Stomach (tissue), 9 donors: Measurements from ENCODE around the gene BIN1. TPM values are rescaled to one million over a fixed set of nuclear protein-coding genes. Genes with fewer than 3 reads are reported as not detected.
A peak's percentile ranks its signal among the peaks of the same experiment; 100 is the strongest.

Experiments
- DNase-seq, 2 donors: peaks; one replicate each; pipeline versions ENCODE4 v3.0.0 to v3.0.0-alpha.2; 2013 to 2019
- H3K27ac ChIP-seq, 5 donors: fragments of 200-600 bp in 4 of 5; sonication (generic) in 4 of 5; one replicate each; pipeline ENCODE4 v1.5.1; 2013 to 2019; ENCODE audit warnings: mild to moderate bottlenecking in 1 of 5, moderate library complexity in 1 of 5
- H3K27me3 ChIP-seq, 3 donors: fragments of 200-600 bp; sonication (generic); one replicate each; pipeline ENCODE4 v1.5.1; 2017 to 2019; ENCODE audit warnings: mixed run types in 1 of 3
- H3K36me3 ChIP-seq, 4 donors: fragments of 200-600 bp; sonication (generic); 1 replicate in 3 of 4; 2 replicates in 1 of 4; pipeline ENCODE4 v1.5.1; 2016 to 2019
- H3K4me1 ChIP-seq, 4 donors: fragments of 200-600 bp; sonication (generic); one replicate each; pipeline ENCODE4 v1.5.1; 2016 to 2019
- H3K4me3 ChIP-seq, 4 donors: fragments of 200-600 bp; sonication (generic) in 3 of 4; one replicate each; pipeline ENCODE4 v1.5.1; 2016 to 2019; ENCODE audit warnings: mild to moderate bottlenecking in 1 of 4
- H3K9me3 ChIP-seq, 4 donors: fragments of 200-600 bp; sonication (generic); one replicate each; pipeline ENCODE4 v1.5.1; 2016 to 2019
- CTCF ChIP-seq, 7 experiments: fragments of 450-650 bp in 4 of 7; fragments of 200-600 bp in 3 of 7; sonication (generic) in 3 of 7; IDR thresholded peaks; one replicate each; pipeline ENCODE4 v1.5.1; 2016 to 2019; ENCODE audit warnings: antibody characterized with exemption in 7 of 7, control low read depth in 2 of 7, mild to moderate bottlenecking in 1 of 7
- EP300 ChIP-seq: sonication (generic); formaldehyde crosslinking; IDR thresholded peaks from one replicate; pipeline ENCODE4 v1.6.1; 2017; ENCODE audit warnings: antibody characterized with exemption
- POLR2A ChIP-seq, 4 donors: fragments of 450-650 bp; IDR thresholded peaks; one replicate each; pipeline ENCODE4 v1.6.1; 2016; ENCODE audit warnings: antibody characterized with exemption in 4 of 4, control low read depth in 2 of 4, mild to moderate bottlenecking in 1 of 4, moderate library complexity in 1 of 4
- POLR2AphosphoS5 ChIP-seq, 3 donors: sonication (generic); formaldehyde crosslinking; IDR thresholded peaks; one replicate each; pipeline ENCODE4 v1.6.1; 2016; ENCODE audit warnings: antibody characterized with exemption in 3 of 3
- WGBS, 5 donors: extraction: QIAGEN DNeasy Blood & Tissue Kit in 3 of 5; methylation state at CpG; one replicate each; pipeline versions ENCODE4 v1.1.5 to v1.1.7; 2013 to 2018; 5-methylcytosine and 5-hydroxymethylcytosine counted together
- intact Hi-C: fragments of 100-400 bp; cut with DNase I; formaldehyde crosslinking; loops from one replicate; pipeline ENCODE4 v1.15.1; 2023; ENCODE audit warnings: low total_unique reads
- polyA plus RNA-seq, 3 donors: library from polyadenylated mRNA; stranded (reverse); fragments of 200-250 nt; gene quantifications; one replicate each; pipeline ENCODE4 v1.2.3, GENCODE V29; 2013
- total RNA-seq, 5 donors: library from RNA; depleted of rRNA; stranded (reverse); fragments of >200 nt; gene quantifications; one replicate each; pipeline versions ENCODE4 v1.1.0 to v1.2.3, GENCODE V29; 2014 to 2016
- donor health status: healthy with polysubstance abuse.
- donor health status: Bipolar disorder and iron deficiency.
- donor health status: healthy.

Gene BIN1
- total and polyA plus RNA-seq, 8 donors = 39.1 to 175 (median 47.8) TPM

- Histone ChIP-seq H3K27me3 (no peaks in the 10 kb centered on the region), H3K27ac (no peak overlapping the region), H3K4me1 (no peaks in the 10 kb centered on the region), H3K9me3 (no peaks in the 10 kb centered on the region), H3K36me3 (no peaks in the 10 kb centered on the region), H3K4me3 (no peak overlapping the region)
- WGBS, 5 donors = 77 to 86% (median 81%) methylated on average over 4 of the region's 4 CpGs
- DNase-seq = no peak
- intact Hi-C loops = no loop called here
- TF ChIP-seq EP300 = no peak
- TF ChIP-seq POLR2AphosphoS5 (IDR thresholded peaks at IDR 0.05) = no peak
These were observed 27.3 kb upstream of the BIN1 start for GRCh38 chr2:127134235-127134634.

GRCh38 chr2:127133793-127134192 lies 26.8 kb upstream of the BIN1 start:
- no peak overlapping the region for H3K4me3 ChIP-seq
- H3K9me3 ChIP-seq = no peaks in the 10 kb centered on the region
- TF ChIP-seq POLR2A (IDR thresholded peaks at IDR 0.05) (no peak), CTCF (IDR thresholded peaks at IDR 0.05) (no peak), EP300 (no peak), POLR2AphosphoS5 (IDR thresholded peaks at IDR 0.05) (no peak)
- WGBS, 5 donors = 84 to 100% (median 93%) methylated on average over 2 of the region's 2 CpGs
- H3K27ac ChIP-seq = no peak overlapping the region
- no peaks in the 10 kb centered on the region for H3K36me3 ChIP-seq
- no peak for DNase-seq
- intact Hi-C loops = no loop called here
- no peaks in the 10 kb centered on the region for H3K27me3 ChIP-seq
- peaks cover 0 to under 1% (median 0%) of the 10 kb centered on the region in 4 donors for H3K4me1 ChIP-seq

- Histone ChIP-seq H3K4me3 (no peak overlapping the region), H3K4me1 (peaks cover 0 to 15% (median 0%) of the 10 kb centered on the region in 4 donors), H3K27ac (no peak overlapping the region), H3K27me3 (no peaks in the 10 kb centered on the region), H3K36me3 (no peaks in the 10 kb centered on the region), H3K9me3 (no peaks in the 10 kb centered on the region)
- DNase-seq = no peak
- TF ChIP-seq CTCF (IDR thresholded peaks at IDR 0.05) = no peak
- TF ChIP-seq EP300 = no peak
- TF ChIP-seq POLR2A (IDR thresholded peaks at IDR 0.05) = no peak
- TF ChIP-seq POLR2AphosphoS5 (IDR thresholded peaks at IDR 0.05) = no peak
- 85 to 97% (median 96%) methylated on average over 4 of the region's 4 CpGs for WGBS, 5 donors
- intact Hi-C loops = no loop called here
These were observed 23.5 kb upstream of the BIN1 start for GRCh38 chr2:127130421-127130820.

- H3K27ac ChIP-seq = no peak overlapping the region
- no peak for DNase-seq
- peaks cover 0 to 15% (median 0%) of the 10 kb centered on the region in 4 donors for H3K4me1 ChIP-seq
- no peaks in the 10 kb centered on the region for H3K9me3 ChIP-seq
- TF ChIP-seq CTCF (IDR thresholded peaks at IDR 0.05) = no peak
- TF ChIP-seq POLR2A (IDR thresholded peaks at IDR 0.05) = no peak
- TF ChIP-seq EP300 = no peak
- intact Hi-C loops = no loop called here
- H3K36me3 ChIP-seq = no peaks in the 10 kb centered on the region
- no peaks in the 10 kb centered on the region for H3K27me3 ChIP-seq
- no peak overlapping the region for H3K4me3 ChIP-seq
- 75 to 88% (median 83%) methylated on average over 11 of the region's 11 CpGs for WGBS, 5 donors
These were observed 23.0 kb upstream of the BIN1 start for GRCh38 chr2:127129937-127130336.

- no peaks in the 10 kb centered on the region for H3K36me3 ChIP-seq
- TF ChIP-seq POLR2AphosphoS5 (IDR thresholded peaks at IDR 0.05) (peak in 2 of 3 donors; percentile 42 to 54), POLR2A (IDR thresholded peaks at IDR 0.05) (no peak)
- WGBS, 5 donors = 15 to 34% (median 31%) methylated on average over 8 of the region's 8 CpGs
- peak overlapping the region in 3 of 4 donors; percentile 0 to 17 (median 11) for H3K4me3 ChIP-seq
- peak overlapping the region; percentile 42 to 56 (median 47) for H3K27ac ChIP-seq
- peak; percentile 79 to 85 for DNase-seq
- no peaks in the 10 kb centered on the region for H3K27me3 ChIP-seq
- peaks cover 0 to 15% (median 0%) of the 10 kb centered on the region in 4 donors for H3K4me1 ChIP-seq
- no peaks in the 10 kb centered on the region for H3K9me3 ChIP-seq
- intact Hi-C loops = no loop called here
These were observed 21.5 kb upstream of the BIN1 start for GRCh38 chr2:127128445-127128904.
